GM19193 (cell line): Measurements from ENCODE around the gene ARHGEF19.

ENCODE experiments used
- POLR2A ChIP-seq: IDR thresholded peaks from 4 replicates; pipeline ENCODE4 v1.6.1; 2011; ENCODE audit not compliant: insufficient read depth, insufficient read length; ENCODE audit errors: extremely low read depth

The ARHGEF19 gene

GRCh38 chr1:16212251-16212961 lies at the start of gene ARHGEF19:
Gene ARHGEF19, minus strand, starts transcription at chr1:16212652. Its CDS starts 3,598 bp downstream, at chr1:16209054.
- TF ChIP-seq POLR2A = no peak

- TF ChIP-seq POLR2A = no peak
Observed at GRCh38 chr1:16262067-16262466, 49.6 kb upstream of the ARHGEF19 start.

- TF ChIP-seq POLR2A = no peak
Observed at GRCh38 chr1:16260814-16261213, 48.4 kb upstream of the ARHGEF19 start.

- no peak for TF ChIP-seq POLR2A
Observed at GRCh38 chr1:16258591-16259135, 46.2 kb upstream of the ARHGEF19 start.

- TF ChIP-seq POLR2A = no peak
Observed at GRCh38 chr1:16257968-16258367, 45.5 kb upstream of the ARHGEF19 start.

- no peak for TF ChIP-seq POLR2A
Observed at GRCh38 chr1:16256478-16256877, 44.0 kb upstream of the ARHGEF19 start.

- TF ChIP-seq POLR2A = no peak
Observed at GRCh38 chr1:16254263-16254928, 41.9 kb upstream of the ARHGEF19 start.

GRCh38 chr1:16253332-16253922 lies 41.0 kb upstream of the ARHGEF19 start:
- no peak for TF ChIP-seq POLR2A

GRCh38 chr1:16252912-16253311 lies 40.5 kb upstream of the ARHGEF19 start:
- TF ChIP-seq POLR2A = no peak

- TF ChIP-seq POLR2A = no peak
Observed at GRCh38 chr1:16251381-16251780, 38.9 kb upstream of the ARHGEF19 start.

- no peak for TF ChIP-seq POLR2A
Observed at GRCh38 chr1:16250524-16251251, 38.2 kb upstream of the ARHGEF19 start.

GRCh38 chr1:16249596-16250241 lies 37.3 kb upstream of the ARHGEF19 start:
- TF ChIP-seq POLR2A = no peak

- no peak for TF ChIP-seq POLR2A
Observed at GRCh38 chr1:16248603-16249516, 36.4 kb upstream of the ARHGEF19 start.
